Measurements from ENCODE around the gene PTPRE.

DNA sequence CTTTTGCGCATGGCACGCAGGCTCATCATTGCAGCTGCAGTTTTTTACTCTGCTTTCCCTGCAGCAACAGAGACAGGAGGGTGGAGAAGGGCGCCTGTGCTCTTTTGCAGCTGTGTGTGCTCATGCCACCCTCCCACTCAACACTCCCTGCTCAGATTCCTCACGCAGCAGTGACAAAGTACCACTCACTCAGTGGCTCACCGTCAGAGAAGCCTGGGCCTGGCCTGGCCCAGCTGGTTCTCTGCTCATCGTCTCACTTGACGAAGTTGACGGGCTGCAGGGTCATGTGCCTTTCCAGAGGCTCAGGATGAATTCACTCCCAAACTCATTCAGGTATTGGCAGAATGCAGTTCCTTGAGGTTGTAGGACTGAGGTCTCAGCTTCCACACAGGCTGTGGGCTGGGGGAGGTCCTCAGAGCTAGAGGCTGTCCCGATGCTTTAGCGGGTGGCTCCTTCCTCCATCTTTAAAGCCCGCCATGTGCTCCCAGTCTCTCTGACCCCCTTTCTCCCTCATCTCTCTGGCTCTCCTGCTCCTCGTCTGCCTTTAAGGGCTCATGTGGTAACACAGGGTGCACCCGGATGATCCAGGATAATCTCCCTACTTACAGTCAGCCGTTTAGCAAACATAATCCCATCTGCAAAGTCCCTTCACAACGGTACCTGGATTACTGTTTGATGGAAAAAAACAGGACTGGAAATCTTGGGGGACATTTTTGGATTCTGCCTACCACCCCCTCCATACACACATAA lies 25.8 kb downstream of the PTPRE start:
- TF ChIP-seq, protein P1, sequence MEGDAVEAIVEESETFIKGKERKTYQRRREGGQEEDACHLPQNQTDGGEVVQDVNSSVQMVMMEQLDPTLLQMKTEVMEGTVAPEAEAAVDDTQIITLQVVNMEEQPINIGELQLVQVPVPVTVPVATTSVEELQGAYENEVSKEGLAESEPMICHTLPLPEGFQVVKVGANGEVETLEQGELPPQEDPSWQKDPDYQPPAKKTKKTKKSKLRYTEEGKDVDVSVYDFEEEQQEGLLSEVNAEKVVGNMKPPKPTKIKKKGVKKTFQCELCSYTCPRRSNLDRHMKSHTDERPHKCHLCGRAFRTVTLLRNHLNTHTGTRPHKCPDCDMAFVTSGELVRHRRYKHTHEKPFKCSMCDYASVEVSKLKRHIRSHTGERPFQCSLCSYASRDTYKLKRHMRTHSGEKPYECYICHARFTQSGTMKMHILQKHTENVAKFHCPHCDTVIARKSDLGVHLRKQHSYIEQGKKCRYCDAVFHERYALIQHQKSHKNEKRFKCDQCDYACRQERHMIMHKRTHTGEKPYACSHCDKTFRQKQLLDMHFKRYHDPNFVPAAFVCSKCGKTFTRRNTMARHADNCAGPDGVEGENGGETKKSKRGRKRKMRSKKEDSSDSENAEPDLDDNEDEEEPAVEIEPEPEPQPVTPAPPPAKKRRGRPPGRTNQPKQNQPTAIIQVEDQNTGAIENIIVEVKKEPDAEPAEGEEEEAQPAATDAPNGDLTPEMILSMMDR (IDR thresholded peaks at IDR 0.05; ENCODE audit: insufficient read depth, low read length), result no peak
- TF ChIP-seq, protein P2, sequence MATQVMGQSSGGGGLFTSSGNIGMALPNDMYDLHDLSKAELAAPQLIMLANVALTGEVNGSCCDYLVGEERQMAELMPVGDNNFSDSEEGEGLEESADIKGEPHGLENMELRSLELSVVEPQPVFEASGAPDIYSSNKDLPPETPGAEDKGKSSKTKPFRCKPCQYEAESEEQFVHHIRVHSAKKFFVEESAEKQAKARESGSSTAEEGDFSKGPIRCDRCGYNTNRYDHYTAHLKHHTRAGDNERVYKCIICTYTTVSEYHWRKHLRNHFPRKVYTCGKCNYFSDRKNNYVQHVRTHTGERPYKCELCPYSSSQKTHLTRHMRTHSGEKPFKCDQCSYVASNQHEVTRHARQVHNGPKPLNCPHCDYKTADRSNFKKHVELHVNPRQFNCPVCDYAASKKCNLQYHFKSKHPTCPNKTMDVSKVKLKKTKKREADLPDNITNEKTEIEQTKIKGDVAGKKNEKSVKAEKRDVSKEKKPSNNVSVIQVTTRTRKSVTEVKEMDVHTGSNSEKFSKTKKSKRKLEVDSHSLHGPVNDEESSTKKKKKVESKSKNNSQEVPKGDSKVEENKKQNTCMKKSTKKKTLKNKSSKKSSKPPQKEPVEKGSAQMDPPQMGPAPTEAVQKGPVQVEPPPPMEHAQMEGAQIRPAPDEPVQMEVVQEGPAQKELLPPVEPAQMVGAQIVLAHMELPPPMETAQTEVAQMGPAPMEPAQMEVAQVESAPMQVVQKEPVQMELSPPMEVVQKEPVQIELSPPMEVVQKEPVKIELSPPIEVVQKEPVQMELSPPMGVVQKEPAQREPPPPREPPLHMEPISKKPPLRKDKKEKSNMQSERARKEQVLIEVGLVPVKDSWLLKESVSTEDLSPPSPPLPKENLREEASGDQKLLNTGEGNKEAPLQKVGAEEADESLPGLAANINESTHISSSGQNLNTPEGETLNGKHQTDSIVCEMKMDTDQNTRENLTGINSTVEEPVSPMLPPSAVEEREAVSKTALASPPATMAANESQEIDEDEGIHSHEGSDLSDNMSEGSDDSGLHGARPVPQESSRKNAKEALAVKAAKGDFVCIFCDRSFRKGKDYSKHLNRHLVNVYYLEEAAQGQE (IDR thresholded peaks at IDR 0.05; ENCODE audit: insufficient replicate concordance, low read depth), result no peak

Measured in HL-60 (cell line).